GM21447 (cell line): Measurements from ENCODE around the gene MAN1C1.

Experiments used
- ATAC-seq: cut with Tn5 transposase; IDR thresholded peaks from one replicate; pipeline ENCODE4 v1.9.1; 2021; ENCODE audit not compliant: unreplicated experiment

MAN1C1 gene

DNA sequence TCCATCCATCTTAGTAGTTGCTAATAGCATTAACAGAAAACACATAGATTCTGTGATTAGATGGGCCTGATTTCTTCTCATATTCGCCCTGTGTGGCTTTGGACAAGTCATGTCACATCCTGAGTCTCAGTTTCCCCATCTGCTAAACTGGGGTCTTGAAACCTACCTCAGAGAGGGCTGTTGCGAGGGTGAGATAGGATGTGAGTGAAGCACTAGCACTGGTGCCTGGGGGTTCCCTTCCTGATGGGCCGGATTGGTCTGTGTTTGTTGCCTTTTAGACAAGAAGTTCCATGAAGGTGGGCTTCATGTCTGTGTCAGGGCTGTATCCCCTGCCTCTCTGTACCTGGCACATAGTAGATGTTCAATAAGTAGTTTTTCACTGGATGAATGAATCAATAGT lies 3.5 kb upstream of the MAN1C1 start:
- ATAC-seq: no peak

DNA sequence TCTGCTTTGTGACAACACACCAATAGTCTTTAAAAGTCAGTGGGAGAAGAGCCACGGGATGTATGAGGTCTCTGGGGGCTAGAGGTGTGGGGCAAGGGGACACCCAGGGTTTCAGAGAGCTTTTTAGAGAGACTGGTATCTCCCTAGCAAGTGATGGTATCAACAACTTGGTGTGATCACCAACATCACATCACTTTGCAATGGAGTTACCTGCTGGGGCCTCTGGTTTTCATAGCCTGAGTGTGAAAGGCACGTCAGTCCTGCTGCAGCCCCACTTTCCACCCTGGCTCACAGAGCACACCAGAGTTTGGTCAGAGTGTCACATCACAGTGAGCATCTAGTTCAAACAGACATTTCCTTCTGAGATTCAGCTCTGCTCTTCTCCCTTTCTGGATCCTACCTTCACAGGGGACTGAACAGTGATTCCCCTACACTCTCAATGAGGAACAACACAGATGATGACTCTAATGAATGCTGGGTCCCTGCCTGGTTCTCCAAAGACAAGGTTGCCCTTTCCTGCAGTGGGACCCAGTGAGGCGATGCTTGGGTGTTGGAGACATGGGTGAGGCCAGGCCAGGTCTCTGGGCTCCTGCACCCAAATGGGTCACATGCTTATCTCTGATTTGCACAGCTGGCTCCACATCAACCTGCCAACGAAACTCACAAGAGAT lies 2.0 kb upstream of the MAN1C1 start:
- no peak for ATAC-seq

DNA sequence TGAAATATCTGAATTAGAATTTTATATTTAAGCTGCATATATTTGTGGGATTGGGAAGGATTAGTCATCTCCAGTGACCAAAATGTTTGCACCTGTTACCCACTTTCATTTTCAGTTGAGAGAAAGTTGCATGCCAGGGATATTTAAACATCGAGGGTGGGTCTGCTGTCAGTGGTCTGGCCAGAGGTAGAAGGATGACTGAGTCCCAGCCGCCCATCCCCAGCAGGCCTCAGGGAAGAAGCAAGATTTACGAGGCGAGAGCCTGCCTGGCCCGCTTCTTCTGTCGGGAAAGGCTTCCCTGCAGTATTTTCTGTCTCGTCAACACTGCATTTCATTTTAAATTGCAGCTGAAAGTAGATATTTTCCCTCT lies 1.4 kb upstream of the MAN1C1 start:
- no peak for ATAC-seq

DNA sequence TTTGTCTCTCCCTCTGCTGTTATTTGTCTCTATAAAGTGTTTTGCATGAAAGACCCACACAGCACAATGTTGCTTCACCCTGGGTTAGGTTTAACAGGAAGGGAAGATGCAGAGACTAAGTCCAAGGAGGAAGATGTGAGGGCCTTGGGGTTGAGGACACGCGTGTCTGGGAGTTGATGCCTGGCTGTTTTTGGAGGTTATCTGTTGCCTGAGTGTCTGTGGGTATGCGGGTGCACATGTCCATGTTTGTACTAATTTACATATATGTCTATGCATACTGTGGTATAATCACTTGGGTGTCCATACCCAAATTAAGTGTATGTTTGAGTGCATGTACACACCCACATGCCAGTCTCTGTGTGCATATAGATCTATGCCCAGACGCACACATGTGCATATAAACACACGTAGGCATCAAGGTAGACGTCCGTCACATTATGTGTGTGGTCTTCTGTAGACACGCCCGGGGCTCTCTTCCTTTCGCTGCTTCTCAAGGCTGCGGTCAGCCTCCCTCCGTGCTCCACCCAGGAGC lies 962 bp upstream of the MAN1C1 start:
- peak; percentile 4 for ATAC-seq

DNA sequence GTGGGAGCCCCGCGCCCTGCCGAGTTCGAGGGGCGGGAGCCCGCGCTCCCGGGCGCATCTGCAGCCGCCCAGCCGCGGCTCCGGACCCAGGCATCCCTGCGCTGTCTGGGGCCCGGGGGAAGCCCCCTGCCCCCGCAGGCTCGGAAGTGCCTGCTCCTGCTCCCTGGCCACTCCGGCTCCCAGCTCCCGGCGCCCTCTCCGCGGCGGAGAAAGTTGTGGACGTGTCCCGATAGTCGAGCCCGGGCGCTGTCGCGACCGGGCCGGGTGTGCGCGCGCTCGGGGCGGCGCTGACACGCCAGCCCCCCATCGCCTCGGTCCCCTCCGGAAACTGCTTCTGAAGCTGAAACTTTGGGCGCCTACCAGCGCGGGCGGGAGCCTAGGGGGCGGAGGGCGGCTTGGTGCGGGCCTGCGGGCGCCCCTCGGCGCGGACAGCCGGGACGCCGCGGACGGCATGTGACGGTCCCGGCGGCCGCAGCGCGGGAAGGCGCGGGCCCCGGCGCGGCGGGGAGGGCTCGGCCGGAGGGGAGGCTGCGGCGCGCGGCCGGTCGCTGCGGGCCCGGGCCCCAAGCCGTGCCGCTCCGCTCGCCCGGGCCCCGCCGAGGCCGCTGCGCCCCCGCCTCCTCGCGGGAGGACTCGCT lies 515 bp downstream of the MAN1C1 start:
- no peak for ATAC-seq

DNA sequence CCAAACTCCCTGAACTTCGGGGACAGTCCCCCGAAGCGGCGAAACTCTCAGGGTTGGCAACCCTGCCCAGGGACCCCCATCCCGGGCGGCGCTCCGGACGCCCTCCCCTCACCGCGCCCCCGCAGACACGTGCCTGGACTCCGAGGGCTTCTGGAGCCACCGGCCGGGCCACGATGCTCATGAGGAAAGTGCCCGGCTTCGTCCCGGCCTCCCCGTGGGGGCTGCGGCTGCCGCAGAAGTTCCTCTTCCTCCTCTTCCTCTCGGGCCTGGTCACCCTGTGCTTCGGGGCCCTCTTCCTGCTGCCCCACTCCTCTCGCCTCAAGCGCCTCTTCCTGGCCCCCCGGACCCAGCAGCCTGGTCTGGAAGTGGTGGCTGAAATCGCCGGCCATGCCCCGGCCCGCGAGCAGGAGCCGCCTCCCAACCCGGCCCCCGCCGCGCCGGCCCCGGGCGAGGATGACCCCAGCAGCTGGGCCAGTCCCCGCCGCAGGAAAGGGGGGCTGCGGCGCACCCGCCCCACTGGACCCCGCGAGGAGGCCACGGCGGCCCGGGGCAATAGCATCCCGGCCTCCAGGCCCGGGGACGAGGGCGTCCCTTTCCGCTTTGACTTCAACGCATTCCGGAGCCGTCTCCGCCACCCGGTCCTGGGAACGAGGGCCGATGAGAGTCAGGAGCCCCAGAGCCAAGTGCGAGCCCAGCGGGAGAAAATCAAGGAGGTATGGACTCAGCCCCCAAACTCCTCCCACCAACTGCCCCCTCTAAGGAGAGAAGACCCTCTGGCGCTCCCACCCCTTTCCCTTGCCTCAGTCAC lies 1.2 kb downstream of the MAN1C1 start:
- no peak for ATAC-seq

DNA sequence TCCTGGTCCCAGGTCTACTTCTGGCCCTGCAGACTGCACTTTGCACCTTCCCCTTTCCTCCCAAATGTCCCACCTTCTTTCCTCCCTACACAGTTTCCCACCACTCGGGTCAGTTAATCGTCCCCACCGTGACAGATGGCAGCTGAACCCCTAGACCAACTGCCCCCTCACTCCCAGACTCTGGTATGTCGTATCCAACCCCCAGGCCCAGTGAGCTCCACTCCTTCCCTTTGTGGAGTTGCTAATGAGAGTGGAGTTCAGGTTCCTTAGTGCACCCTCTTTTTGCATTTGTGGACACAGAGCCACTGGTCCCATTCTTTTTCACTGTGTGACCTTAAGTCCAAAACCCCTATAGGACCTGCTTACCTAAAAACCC lies 1.8 kb downstream of the MAN1C1 start:
- ATAC-seq: no peak

DNA sequence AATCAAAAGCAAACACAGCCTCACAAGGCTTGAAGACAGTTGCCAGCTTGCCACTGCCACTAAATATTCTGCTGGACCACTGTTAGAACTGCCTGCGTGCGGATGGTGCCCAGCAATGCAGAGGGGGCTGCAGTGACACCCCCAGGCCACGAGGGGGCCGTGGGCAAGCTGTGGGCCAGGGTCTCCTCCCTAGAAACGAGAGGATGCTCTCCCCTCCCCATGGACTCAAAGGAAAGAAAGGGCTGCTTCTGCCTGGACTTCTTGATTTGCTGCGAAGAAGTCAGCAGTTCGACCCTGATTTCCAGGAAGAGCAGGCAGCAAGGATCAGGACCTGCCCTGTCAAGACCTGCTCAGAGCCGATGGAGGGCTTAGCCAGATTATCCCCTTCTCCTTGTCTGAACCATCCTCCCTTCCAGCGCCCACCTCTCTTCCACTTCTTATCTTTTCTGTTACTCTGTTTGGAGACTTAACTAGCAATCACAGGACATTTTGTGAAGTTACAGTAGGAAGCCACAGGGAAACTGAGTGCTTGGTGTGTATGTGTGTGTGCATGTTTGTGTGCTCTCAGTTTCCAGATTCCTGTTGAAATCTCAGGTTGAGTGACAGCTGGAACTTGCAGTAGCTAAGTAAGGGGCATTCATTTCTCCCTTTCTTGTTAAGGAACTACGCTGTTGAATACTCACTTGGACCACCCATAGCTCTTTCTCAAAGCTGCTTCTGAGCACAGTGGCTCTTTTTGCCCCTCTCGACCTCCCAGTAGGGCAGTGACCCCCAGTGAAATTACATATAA lies 2.7 kb downstream of the MAN1C1 start:
- no peak for ATAC-seq

DNA sequence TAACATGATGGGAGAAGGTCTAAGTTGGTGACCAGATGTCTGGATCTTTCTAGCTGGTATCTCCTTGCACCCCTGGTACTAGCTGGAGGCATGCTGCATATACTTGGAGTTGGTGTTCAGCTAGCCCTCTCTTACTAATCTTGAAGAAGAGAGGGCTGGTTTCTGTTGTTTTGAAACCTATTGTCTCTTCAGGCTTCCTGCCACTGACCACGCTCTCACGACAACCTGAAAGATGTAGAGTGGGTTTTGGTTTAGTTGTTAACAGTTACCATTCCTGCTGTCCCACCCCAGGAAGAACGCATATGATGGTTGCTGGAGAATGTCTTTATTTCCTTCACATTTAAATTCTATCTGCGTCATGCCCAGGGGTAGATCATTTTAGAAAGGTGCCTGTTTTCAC lies 3.6 kb downstream of the MAN1C1 start:
- ATAC-seq: no peak

DNA sequence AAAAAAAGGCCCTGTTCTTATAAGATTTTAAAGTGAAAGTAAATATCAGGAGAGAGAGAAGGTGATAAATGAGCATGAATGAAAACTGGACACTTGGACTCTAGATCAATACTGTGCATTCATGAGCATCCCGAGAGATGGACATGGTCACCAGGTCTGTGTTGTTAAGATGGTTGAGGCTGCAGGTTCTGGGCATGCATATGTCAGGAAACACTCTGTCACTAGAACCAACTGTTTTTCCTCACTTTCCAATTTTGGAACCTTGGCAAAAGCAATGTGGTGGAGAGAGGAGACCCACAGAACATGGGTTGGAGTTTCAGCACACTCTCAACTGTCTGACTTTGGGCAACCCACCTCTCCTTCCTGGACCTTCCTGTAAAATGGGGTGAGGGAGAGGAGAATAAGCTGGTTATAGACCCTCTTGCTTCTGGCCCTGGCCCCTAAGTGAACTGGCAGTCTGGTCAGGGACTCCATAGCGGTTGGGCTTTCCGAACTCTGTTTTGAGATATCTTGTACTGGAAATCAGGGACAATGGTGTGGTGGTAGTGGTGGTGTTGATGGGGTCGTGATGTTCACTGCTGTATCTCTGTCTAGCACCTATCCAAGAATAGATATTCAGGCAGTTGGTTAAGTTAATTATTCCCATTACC lies 4.2 kb downstream of the MAN1C1 start:
- ATAC-seq: no peak

DNA sequence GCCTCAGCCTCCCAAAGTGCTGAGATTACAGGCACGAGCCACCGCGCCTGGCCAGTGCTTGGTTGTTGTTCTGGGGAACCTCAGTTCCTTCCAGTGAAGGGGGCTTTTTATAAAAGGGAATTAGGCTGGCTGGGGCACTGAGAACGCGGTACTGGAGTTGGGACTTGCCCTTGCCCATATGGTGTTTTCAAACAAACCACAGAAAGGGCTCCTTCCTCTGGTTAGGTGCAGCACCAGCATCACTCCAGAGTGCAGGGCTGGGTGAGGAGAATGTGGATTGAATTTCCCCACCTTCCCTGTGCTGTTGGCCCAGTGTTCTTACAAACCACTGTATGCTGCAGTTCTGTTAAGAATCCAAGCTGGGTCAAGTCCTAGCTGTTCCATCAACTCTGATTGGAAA lies 5.3 kb downstream of the MAN1C1 start:
- no peak for ATAC-seq

DNA sequence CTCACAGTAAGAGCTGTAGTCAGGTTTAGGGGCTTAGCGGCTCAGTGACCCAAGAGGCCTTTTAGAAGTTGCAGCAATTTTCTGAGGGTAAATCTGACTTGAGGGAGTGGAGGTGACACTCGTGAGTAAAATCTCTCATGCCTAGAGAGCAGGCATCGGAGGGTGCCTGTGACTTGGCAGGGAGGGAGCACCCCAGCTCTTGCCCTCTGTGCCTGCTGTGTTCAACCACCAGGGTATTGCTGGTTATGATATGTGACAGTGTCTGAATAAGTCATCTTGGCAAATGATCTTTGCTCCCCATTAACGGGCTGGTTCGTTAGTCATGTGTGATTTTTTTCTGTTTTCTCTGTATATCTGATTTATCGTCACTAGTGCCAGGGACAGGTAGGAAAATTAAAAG lies 5.9 kb downstream of the MAN1C1 start:
- ATAC-seq: no peak

DNA sequence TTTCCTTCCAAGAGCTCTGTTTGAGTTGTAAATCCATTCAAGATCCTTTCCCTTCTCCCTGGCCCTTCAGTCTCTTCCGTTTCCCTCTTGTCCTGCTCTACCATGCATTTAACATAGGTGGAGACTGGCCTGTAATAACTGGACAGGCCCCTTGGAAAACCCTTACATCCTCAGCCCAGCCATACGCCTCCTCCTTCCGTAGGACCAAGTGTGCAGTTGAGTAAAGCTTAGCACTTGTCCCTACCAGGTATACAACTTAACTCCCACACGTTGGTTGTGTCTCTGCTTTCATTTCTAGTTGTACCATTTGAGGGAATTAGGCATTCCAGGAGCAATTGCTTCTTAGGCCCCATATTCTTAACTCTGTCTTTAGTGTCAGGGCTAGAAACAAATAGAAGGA lies 6.4 kb downstream of the MAN1C1 start:
- ATAC-seq: no peak

DNA sequence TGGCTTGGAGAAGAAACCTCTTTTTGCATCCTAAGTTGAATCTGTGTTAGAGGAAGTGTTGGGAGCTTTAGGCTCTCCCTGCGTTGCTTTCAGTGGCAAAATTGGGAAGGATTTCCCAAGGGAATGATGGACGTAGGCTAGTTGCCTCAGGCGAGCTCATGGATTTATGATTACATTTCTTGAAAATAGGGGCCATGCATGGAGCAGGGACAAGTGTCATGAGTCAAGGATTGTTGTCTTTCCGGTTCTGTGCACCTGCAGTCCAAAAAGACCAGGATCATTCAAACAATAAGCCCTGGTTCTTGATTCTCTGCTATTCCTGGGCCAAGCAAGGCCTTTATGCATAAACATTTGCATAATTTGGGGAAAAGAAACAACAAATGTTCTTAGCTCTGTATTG lies 7.1 kb downstream of the MAN1C1 start:
- ATAC-seq: no peak

DNA sequence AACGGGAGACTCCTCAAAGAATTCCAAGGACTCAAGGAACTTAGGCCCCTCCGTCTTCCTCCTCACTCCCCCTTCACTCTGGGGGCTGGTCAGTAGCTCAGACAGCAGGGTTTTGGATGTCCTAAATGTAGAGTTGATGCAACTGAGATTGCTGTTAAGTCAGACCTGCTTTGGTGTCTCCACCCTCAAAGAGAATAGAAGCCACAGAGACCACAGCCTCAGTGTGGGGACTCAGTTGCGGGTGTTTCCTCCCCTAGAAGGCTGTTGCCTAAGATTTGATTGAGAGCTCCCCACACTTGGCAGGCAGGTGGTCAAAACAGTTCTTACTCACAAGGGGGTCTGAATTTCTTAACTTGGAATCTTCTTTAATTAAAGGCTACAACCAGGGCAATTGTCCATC lies 7.6 kb downstream of the MAN1C1 start:
- no peak for ATAC-seq

DNA sequence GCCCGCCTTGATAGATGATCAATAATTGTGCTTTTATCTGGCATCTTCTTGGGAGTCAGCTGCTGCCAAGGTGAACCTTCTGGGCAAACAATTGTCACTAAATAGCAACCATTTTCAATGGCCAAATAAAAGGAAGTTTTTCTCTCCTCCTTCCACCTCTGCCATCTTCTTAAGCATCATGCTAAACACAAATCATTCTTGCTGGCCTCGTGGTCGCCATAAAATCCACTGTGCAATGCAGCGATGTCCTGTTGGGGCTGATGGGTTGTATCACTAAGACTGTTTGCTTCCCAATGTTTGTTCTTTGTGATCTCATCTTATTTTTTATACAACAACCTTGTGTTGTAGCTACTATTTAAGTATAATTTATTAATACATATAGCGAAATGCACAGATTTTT lies 8.0 kb downstream of the MAN1C1 start:
- no peak for ATAC-seq

DNA sequence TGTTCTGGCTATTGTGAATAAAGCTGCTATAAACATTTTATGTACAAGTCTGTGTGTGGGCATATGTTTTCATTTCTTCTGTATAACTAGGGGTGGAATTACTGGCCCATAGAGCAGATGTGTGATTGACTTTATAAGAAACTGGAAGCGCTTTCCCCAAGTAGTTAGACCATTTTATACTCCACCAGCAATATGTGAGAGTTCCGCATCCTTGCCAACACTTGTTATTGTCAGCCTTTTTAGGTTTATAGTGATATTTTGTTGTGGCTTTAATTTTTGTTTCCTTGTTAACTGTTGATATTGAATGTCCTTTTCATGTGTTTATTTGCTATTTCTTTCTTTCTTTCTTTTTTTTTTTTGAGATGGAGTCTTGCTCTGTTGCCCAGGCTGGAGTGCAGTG lies 9.4 kb downstream of the MAN1C1 start:
- no peak for ATAC-seq

DNA sequence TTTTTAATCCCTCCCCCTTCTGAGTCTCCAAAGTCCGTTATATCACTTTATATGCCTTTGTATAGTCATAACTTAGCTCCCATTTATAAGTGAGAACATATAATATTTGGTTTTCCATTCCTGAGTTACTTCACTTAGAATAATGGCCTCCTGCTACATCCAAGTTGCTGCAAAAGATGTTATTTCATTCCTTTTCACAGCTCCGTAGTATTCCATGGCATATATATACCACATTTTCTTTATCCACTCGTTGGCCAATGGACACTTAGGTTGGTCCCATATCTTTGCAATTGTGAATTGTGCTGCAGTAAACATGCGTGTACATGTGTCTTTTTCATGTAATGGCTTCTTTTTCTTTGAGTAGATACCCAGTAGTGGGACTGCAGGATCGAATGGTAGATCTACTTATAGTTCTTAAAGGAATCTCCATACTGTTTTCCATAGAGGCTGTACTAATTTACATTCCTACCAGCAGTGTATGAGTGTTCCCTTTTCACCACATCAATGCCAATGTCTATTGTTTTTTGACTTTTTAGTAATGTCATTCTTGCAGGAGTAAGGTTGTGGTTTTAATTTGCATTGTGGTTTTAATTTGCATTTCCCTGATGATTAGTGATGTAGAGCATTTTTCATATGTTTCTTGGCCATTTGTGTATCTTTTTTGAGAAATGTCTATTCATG lies 12.3 kb downstream of the MAN1C1 start:
- no peak for ATAC-seq

DNA sequence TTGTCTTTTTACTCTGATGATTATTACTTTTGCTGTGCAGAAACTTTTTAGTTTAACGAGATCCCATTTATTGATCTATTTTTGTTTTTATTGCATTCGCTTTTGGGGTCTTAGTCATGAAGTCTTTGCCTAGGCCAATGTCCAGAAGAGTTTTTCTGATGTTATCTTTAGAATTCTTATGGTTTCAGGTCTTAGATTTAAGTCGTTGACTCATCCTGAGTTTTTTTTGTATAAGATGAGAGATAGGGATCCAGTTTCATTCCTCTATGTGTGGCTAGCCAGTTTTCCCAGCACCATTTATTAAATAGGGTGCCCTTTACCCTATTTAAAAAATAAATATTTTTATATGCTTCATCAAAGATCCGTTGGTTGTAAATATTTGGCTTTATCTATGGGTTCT lies 13.2 kb downstream of the MAN1C1 start:
- no peak for ATAC-seq

DNA sequence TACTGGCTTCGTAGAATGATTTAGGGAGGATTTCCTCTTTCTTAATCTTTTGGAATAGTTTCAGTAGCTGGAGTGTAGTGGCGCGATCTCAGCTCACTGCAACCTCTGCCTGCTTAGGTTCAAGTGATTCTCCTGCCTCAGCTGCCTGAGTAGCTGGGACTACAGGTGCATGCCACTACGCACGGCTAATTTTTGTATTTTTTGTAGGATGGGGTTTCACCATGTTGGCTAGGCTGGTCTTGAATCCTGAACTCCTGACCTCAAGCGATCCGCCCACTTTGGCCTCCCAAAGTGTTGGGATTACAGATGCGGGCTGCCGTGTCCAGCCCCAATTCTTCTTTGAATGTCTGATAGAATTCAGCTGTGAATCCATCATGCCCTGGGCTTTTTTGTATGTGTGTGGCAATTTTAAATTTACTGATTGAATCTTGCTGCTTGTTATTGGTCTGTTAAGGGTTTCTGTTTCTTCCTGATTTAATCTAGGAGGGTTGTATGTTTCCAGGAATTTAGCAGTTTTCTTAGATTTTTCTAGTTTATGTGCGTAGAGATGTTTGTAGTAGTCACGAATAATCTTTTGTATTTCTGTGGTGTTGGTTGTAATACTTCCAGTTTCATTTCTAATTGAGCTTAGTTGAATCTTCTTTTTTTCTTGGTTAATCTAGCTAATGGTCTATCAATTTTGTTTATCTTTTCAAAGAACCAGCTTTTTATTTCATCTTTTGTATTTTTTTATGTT lies 15.3 kb downstream of the MAN1C1 start:
- ATAC-seq: no peak
